Stimulated activated CD8-positive, alpha-beta memory T cell treated with anti-CD3 and anti-CD28 coated beads, Interleukin-7, amount 100 ng/mL, for 48 hours (primary cell): ENCODE measurements around the gene ADK.
A peak's percentile ranks its signal among the peaks of the same experiment; 100 is the strongest.

Source experiments
- DNase-seq, 2 donors: peaks; one replicate each; pipeline ENCODE4 v3.0.0-alpha.2; 2020; ENCODE audit warnings: low read depth in 1 of 2; ENCODE audit errors: extremely low read depth in 1 of 2

ADK gene

DNA sequence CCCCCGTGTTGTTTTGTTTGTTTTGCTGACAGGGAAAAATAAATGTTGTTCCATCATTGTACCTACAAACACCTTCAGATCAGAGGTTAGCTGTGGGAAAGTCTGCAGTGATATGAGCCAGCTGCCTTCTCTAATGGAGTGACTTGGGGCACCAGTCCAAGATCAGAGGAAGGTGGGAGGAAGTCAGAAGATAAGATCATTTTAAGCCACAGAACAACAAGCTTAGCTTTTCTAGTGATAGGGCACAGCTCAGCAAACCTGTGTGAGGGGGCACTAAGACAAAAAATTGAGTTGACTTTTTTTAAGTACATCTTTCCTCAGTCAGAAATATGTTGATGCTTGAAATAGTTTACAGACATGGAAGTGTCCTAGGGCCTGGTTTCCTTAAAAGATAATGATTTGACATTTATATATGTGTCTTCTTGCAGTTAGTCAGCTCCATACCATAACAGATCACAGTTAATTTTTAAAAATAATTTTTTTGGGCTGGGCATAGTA lies 435.1 kb downstream of the ADK start:
- DNase-seq: peak in 1 of 2 donors; percentile 17

DNA sequence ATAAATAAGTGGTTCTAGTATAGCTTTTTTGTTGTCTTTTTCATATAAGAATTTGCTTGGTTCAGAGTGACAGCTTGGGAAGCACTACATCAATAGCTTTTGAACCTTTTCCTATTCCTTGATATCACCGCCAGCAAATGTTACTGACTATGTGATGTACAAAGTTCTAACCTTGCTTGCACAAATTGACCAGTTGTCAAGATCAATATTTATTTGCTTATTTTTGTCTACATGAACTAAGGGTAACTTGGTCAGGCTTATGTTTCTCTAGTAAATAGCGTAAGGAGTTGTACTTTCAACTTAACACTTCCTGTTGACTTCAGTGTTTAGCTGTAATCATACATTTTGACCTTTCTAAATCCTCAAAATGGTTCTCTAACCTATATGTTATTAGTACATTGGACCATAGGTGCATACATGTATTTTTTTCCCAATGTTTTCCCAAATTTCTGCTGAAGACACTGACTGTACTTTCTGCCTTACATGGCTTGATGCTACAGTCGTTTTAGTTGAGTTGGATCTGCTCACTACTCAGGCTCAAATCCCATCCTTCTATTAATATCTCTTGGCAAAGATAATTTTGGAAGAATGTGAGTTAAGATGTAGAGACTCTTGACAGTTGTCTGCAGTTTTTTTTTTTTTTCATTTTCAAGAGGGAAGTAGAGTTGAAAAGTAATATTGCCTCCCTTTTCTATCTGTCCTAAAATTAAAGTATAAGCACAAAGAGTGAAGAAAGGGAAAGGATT lies 436.3 kb downstream of the ADK start:
- no peak for DNase-seq

DNA sequence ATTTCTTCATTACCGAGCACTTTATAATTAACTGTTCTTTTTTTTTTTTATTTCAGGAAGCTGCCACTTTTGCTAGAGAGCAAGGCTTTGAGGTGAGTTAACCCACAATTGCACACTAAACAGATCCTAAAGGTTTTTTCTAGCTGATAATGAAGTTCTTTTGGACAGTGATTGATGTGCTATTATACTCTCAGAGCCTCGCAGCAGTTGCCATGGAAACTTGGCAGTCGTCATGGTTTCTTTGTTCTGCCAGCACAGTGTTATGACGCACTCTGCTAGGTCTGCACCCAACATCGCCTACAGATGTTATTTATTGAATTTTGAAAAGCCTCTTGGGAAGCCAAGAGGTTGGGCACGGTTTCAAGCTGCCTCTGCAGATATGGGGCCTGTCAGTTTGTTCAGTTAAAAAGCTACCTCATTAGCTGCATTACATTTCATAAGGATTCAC lies 438.2 kb downstream of the ADK start:
- DNase-seq: peak; percentile 33 to 76

DNA sequence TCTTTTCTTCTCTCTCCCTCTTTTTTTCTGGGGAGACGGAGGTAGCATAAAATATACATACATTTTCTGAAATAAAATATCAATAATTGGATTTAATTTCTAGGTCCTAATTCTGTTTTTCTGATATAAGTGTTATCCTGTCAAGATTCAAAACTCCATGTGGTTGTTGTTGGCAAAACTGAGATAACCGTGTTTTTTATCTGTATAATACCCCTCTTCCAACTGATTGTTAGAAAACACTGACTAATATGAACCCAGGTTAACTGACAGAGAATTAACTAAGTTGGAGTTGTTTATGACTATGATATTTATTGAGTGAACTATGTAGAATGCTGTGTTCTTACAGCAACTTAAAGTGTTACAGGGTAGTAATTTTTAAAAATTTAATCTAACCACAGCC lies 438.8 kb downstream of the ADK start:
- no peak for DNase-seq

DNA sequence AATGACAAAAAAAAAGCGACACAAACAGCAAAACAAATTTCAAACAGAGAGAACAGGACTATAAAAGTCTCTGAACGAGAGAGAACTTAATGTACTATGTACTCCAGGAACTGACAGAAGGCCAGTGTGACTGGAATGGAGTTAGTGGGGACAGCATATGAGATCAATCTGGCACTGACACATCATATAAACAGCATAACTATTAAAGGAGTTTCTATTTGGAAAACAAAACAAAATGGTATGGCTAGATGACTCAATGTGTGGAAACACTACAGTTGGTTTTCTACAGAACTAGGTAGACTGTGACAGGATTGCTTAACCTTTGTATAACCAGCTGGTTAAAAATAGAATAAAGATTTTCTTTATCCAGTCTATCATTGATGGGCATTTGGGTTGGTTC lies 442.4 kb downstream of the ADK start:
- DNase-seq: no peak

DNA sequence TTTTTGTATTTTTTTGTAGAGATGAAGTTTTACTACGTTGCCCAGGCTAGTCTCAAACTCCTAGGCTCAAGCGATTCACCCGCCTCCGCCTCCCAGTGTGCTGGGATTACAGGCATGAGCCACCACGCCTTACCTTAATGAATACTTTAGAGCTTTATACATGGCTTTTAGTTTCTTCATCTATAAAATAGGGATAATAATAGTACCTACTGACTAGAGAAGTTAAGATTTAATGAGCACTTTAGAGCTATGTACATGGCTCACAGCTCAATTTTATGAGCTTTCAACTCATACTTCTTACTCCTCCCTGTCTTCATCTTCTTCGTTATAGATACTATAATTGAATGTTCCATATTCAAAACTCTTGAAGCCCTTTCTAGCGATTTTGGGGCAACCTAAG lies 445.7 kb downstream of the ADK start:
- DNase-seq: no peak

DNA sequence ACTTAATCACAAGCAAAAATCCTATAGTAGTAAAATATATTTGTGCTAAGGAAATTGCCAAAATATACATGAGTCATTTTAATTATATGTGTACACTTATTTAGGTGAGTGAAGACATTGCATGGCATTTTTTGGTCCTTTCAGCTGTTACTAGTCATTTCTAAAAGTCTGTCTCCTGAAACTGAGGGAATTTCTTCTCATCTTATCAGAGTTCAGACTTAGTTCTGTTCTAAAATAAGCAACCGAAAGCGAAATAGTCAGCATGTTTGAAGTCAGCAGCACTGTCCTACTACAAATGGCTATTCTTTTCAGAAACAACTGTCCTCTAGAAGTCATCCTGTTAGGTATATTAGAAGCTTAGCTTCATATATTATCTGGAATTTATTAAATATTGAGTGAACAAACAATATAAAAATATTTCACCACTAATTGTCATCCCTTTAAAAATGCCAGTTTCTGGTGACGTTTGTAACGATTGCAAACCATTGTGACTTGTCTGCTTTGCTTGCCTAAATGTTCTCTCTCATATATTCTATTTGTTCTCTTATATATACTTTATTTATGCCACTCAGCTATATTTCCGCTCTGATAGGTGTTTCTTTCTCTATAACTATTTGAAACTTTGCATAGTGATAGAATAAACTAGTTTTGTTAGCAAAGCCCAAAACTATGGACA lies 448.0 kb downstream of the ADK start:
- no peak for DNase-seq

DNA sequence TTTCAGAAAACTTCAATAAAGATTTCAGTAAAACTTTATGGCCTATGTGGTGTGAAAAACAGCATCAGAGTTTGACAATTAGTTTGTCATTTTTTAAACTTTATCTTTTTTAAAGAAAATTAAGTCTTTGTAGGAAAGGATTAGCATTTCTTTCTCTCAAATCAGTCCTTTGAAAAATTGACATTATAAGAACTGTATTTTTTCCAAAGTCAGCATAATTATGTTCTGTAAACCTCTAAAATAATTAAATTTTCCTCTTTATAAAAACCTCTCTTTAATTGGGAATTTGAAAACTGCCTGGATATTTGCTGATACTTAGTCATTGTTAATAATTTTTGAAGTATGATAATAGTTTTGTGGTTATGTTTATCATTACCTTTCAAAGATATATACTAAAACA lies 448.7 kb downstream of the ADK start:
- DNase-seq: no peak

DNA sequence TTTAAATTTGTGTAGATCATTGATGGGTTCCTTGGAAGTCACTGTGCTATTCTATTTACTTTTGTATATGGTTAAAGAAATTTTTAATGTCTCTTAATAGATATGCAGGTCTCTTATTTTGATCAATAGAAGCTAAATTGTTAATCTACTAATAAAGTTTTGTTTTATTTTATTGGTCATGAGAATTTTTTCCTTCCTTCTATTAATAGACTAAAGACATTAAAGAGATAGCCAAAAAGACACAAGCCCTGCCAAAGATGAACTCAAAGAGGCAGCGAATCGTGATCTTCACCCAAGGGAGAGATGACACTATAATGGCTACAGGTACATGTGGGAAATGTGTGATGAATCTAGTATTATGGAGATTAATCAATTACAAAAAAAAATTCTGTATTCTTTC lies 449.1 kb downstream of the ADK start:
- no peak for DNase-seq

DNA sequence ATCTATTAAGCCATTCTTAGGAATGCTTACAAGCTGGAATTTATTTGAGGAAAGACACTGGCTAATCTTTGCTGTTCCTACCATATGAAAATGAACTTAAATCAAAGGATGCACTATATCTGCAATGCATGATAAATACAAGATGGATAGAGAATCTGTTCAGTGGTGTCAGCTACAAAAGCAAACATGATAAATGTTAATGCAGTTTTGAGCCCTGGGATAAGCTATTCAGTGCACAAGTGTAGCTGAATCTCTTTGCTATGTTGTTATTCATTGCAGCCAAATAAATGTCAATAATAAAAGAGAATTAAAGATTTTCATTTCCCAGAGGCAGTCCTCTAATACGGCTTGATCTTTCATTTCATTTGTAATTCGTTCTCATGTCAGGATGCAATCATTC lies 451.6 kb downstream of the ADK start:
- no peak for DNase-seq

DNA sequence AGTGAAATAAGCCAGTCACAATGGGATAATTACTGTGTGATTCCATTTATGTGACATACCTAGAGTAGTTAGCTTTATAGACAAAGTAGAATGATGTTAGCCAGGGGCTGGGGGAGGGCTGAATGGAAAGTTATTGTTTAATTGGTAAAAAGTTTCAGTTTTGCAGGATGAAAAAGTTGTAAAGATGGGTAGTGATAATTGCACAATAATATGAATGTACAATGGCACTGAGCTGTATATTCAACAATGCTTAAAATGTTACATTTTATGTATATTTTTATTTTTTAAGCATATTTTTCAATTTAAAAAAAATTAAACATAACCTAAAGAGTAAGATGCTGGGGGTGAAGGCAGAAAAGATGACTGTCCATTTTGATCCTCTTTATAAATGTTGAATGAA lies 459.3 kb downstream of the ADK start:
- DNase-seq: no peak

DNA sequence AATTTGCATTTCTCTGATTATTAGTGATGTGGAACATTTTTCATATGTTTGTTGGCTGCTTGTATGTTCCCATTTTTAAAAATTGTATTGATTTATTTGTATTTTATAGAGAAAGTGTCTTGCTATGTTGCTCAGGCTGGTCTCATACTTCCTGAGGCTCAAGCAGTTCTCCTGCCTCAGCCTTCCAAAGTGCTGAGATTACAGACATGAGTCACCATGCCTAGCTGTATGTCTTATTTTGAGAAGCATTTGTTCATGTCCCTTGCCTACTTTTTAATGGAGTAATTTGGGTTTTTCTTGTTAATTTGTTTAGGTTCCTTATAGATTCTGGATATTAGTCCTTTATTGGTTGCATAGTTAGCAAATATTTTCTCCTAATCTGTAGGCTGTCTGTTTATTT lies 461.2 kb downstream of the ADK start:
- DNase-seq: no peak

DNA sequence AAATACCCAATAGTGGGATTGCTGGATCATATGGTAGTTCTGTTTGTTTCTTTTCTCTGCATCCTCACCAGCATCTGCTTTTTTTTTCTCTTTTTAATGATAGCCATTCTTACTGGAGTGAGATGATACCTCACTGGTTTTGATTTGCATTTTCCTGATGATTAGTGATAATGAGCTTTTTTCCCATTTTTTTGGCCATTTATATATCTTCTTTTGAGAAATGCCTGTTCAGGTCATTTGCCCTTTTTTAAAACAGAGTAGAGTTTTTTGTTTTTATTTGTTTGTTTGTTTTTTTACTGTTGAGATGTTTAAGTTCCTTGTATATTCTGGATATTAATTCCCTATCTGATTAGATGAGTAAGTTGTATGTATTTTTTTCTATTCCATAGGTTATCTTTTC lies 469.6 kb downstream of the ADK start:
- no peak for DNase-seq

DNA sequence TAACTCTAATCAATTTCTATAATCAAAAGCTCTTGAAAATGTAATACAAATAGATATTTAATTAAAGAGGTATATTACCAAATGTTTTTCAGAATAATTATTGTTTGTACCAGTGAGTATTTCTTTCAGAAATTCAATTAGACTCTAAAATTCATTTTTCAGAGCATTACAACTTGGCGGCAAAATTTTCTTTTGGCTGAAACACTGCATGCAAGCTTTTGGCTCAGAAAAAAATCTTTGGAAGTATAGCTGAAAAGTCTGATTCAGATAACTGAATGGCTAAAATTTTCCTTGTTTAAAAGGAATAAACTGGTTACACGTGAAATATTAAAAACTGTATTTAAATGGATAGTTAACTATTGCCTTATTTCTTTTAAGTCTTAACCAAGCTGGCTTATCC lies 472.8 kb downstream of the ADK start:
- DNase-seq: no peak

DNA sequence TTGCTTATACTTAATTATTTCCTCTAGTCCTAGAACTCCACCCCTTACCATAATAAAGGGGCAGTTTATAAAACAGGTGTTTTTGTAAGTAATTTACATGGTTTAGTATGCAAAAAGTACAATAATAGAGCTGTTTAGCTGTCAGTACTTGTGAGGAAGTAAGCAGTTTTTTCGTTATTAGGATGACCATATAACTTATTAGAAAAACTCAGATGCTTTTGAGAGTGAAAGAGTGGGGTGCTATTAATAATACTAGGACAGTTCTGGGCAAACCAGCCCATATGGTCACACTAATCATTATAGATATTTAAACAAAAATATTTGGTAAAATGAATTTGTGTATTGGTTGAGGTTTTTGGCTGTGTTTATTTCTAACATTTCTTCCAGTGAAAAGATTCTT lies 473.5 kb downstream of the ADK start:
- no peak for DNase-seq

DNA sequence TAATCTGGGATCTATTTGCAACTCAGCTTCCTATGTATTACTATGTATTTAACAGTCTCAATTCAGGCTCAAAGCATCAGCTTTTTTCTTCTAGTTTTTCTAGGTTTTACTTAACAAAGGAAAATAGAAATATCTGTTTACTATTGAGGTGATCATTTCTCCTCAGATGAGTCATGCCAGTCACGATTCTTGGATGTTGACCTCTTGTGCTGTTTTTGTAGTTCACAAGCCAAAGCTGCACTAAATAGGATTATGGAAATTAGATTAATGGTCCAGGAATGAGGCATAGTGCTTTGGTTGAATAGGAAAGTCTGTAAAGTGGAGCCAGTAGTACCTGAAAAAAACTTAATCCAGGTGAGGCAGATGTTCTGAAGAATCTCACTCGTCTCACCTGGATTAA lies 477.1 kb downstream of the ADK start:
- no peak for DNase-seq

DNA sequence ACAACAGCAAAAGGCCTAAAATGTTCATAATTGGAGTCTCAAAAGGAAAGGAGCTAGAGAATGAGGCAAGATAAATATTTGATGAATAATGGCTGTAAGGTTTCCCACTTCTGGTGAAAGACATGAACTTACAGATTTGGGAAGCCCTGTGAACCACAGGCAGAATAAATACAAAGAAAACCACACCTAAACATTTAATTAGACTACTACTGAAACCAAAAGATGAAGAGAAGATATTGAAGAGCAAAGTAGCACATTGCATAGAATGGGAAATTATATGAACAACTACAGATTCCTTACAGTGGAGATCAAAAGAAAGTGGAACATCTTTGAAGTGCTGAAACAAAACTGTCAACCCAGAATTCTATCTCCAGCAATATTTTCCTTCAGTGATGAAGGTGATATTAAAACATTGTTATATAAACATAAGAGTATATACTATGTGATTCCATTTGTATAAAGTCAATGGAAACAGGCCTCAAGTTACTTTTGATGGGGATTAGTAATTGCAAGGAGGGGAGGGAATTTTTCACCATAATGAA lies 484.0 kb downstream of the ADK start:
- no peak for DNase-seq

DNA sequence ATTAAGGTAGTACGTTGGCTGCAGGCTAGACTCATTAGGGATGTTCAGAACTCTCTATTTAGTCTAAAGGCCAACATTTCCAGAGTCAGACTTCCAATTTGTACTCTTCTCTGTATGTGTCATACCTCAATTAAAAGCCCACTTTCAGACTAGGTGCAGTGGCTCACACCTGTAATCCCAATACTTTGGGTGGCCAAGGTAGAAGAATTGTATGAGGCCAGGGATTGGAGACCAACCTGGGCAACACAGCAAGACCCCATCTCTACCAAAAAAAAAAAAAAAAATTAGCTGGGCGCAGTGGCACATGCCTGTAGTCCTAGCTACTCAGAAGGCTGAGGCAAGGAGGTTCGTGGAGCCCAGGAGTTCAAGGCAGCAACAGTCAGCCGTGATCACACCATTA lies 484.6 kb downstream of the ADK start:
- no peak for DNase-seq

DNA sequence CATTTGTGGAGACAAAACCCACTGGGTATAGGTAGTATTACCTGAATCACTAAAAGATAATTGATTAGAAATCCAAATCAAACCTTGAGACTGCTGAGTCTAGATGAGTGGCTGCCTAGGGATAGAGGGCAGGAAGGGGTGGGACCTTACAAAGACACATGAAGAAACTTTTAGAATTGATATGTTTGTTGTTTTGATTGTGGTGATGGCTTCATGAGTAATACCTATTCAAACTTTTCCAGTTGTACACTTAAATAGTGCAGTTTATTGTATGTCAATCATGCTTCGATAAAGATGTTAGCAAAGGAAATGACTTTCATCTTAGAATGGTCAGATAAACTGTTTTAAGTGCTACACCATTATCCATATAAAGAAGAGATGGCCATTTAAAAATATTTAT lies 486.7 kb downstream of the ADK start:
- DNase-seq: no peak

DNA sequence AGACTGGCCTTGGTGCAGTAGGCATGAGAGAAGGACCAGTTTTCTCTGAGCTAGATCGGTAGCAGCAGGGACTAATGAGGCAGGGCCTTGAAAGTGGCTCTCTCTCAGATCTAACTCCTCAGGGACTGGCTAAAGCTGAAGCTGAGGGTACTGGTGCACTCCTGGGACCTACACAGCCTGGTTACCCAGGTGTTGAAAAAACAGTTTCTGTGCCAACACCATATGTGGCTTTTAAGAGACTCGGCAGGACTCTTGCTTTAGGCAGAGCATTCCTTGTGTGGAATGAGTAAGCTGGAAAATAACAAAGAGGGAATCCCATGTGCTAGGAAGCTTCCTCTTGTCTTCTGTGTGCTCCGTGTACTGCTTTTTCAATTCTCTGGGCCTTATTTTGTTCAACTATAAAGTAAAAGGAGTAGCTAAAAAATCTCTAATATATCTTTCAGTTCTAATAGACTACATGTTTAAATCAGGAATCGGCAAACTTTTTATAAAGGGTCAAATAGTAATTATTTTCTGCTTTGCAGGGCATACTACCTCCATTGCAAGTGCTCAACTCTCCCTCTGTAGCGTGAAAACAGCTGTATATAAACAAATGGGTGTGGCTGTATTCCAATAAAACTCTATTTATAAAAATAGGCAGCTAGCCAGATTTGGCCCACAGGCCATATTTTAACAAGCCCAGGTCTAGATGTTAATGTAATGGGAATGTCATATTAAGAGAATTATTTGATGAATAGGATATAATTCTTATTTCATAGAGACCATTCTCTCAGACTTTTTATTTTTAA lies 489.3 kb downstream of the ADK start:
- no peak for DNase-seq

DNA sequence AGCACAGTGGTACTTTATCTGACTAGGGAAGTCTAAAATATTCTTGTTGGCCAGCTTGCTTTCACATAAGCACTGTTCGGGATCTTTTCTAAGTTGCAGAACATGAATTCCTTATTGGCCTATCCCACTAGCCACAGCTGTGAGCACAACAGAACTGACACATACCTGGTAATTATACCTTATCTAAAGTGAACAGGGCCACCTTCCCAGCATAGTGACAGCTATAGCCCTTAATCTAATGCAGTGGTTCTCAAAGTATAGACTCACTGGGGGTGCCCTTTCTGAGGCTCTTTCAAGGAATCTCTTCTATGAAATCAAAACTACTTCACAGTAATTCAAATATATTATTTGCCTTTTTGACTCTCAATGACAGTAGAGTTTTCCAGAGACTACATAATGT lies 490.6 kb downstream of the ADK start:
- no peak for DNase-seq
